A549 (cell line): ENCODE results near the gene ZPR1. TPM values are rescaled to one million over a fixed set of nuclear protein-coding genes. Genes with fewer than 3 reads are reported as not detected.

Source experiments
- ATAC-seq, 2 experiments: fragments of 200-7000 bp in 1 of 2; fragments of >200 bp in 1 of 2; cut with Nextera tagmentation in 1 of 2; cut with Tn5 transposase in 1 of 2; 3 replicates each; pipeline versions ENCODE4 v1.8.0 to v1.9.1; 2018 to 2020; ENCODE audit warnings: mild to moderate bottlenecking in 1 of 2, moderate library complexity in 1 of 2
- CTCF ChIA-PET: fragments of 300-600 bp; sonication (Branson Sonifier 250); formaldehyde crosslinking; extraction: SDS; loops from one replicate; lab custom pipeline; 2021; ENCODE audit warnings: antibody characterized with exemption, inconsistent platforms; lab: Yijun Ruan, JAX
- POLR2A ChIA-PET: fragments of 350-600 bp; formaldehyde crosslinking; extraction: SDS; loops from one replicate; lab custom pipeline; 2021; ENCODE audit warnings: antibody characterized with exemption, inconsistent platforms; lab: Yijun Ruan, JAX
- DNase-seq, 2 experiments: peaks; one replicate each; pipeline versions ENCODE4 v3.0.0 to v3.0.0-alpha.2; 2011 to 2016; ENCODE audit warnings: low read depth in 1 of 2, low spot score in 1 of 2
- FAIRE-seq: peaks from 2 replicates; lab custom pipeline; 2011; peaks lifted over from hg19 to GRCh38; lab: Jason Lieb, UNC
- H3K27ac ChIP-seq, 2 experiments: fragments of >200 bp; sonication (Bioruptor Twin); formaldehyde crosslinking; 3 replicates each; pipeline ENCODE4 v1.5.1; 2016 to 2017
- H3K4me1 ChIP-seq: fragments of >200 bp; sonication (Bioruptor Twin); formaldehyde crosslinking; 3 replicates; pipeline ENCODE4 v1.6.1; 2016
- H3K4me2 ChIP-seq: fragments of >200 bp; sonication (Bioruptor Twin); formaldehyde crosslinking; 3 replicates; pipeline ENCODE4 v1.6.1; 2016
- H3K4me3 ChIP-seq: fragments of >200 bp; sonication (Bioruptor Twin); formaldehyde crosslinking; 3 replicates; pipeline ENCODE4 v1.5.1; 2016
- H3K9me3 ChIP-seq: fragments of >200 bp; sonication (Bioruptor Twin); formaldehyde crosslinking; 3 replicates; pipeline ENCODE4 v1.6.1; 2016
- BHLHE40 ChIP-seq: IDR thresholded peaks from 2 replicates; pipeline ENCODE4 v1.6.1; 2012; ENCODE audit warnings: low read depth, low read length, inconsistent platforms
- CEBPB ChIP-seq, 2 experiments: fragments of >200 bp in 1 of 2; sonication (Bioruptor Twin) in 1 of 2; formaldehyde crosslinking in 1 of 2; IDR thresholded peaks; 2 replicates each; pipeline ENCODE4 v1.6.1; 2012 to 2016
- CHD2 ChIP-seq: fragments of 150-350 bp; IDR thresholded peaks from 2 replicates; pipeline ENCODE4 v1.6.1; 2014; ENCODE audit warnings: low read length; ENCODE audit not compliant: partially characterized antibody
- CHD4 ChIP-seq: fragments of 200-600 bp; sonication (generic); IDR thresholded peaks from 2 replicates; pipeline ENCODE4 v1.6.1; 2016; ENCODE audit warnings: antibody characterized with exemption, mild to moderate bottlenecking, borderline replicate concordance
- EP300 ChIP-seq, 2 experiments: fragments of >200 bp; sonication (Bioruptor Twin); formaldehyde crosslinking; IDR thresholded peaks; 2 replicates in 1 of 2; 3 replicates in 1 of 2; pipeline ENCODE4 v1.6.1; 2016 to 2017
- ESRRA ChIP-seq: fragments of 150-350 bp; IDR thresholded peaks from 2 replicates; pipeline ENCODE4 v1.6.1; 2014; ENCODE audit warnings: mild to moderate bottlenecking, low read length, borderline replicate concordance
- FOXS1 ChIP-seq: fragments of 250-450 bp; sonication (Bioruptor Pico); IDR thresholded peaks from 2 replicates; pipeline ENCODE4 v1.5.0; 2020; ENCODE audit warnings: mild to moderate bottlenecking, moderate library complexity
- HDAC2 ChIP-seq: fragments of 200-600 bp; sonication (generic); IDR thresholded peaks from 2 replicates; pipeline ENCODE4 v1.6.1; 2016
- HEYL ChIP-seq: fragments of 250-450 bp; sonication (Bioruptor Pico); IDR thresholded peaks from 2 replicates; pipeline ENCODE4 v1.8.0; 2021; ENCODE audit warnings: mild to moderate bottlenecking, moderate library complexity
- KDM1A ChIP-seq: fragments of 200-600 bp; sonication (generic); IDR thresholded peaks from 2 replicates; pipeline ENCODE4 v1.6.1; 2016; ENCODE audit warnings: low read depth, mild to moderate bottlenecking
- KDM5A ChIP-seq: fragments of 200-600 bp; sonication (generic); IDR thresholded peaks from 2 replicates; pipeline ENCODE4 v1.6.1; 2016; ENCODE audit warnings: antibody characterized with exemption, mild to moderate bottlenecking
- MAFK ChIP-seq: fragments of 450-650 bp; IDR thresholded peaks from 2 replicates; pipeline ENCODE4 v1.6.1; 2014; ENCODE audit not compliant: partially characterized antibody
- RFX5 ChIP-seq: fragments of 450-650 bp; IDR thresholded peaks from 2 replicates; pipeline ENCODE4 v1.7.1; 2014; ENCODE audit warnings: antibody characterized with exemption, mild to moderate bottlenecking, moderate library complexity
- SMC3 ChIP-seq: fragments of >200 bp; sonication (Bioruptor Twin); formaldehyde crosslinking; IDR thresholded peaks from 3 replicates; pipeline ENCODE4 v1.6.1; 2018; ENCODE audit warnings: inconsistent platforms
- TP53 ChIP-seq: fragments of 250-450 bp; sonication (Bioruptor Pico); IDR thresholded peaks from 2 replicates; pipeline ENCODE4 v1.5.0; 2021; ENCODE audit warnings: mild to moderate bottlenecking, moderate library complexity
- ZFP36 ChIP-seq: fragments of 450-650 bp; IDR thresholded peaks from 2 replicates; pipeline ENCODE4 v1.6.1; 2014; ENCODE audit warnings: borderline replicate concordance; ENCODE audit not compliant: partially characterized antibody
- ZNF302 ChIP-seq: fragments of 250-450 bp; sonication (Bioruptor Pico); IDR thresholded peaks from 2 replicates; pipeline ENCODE4 v1.9.0; 2021; ENCODE audit warnings: inconsistent platforms, mild to moderate bottlenecking, moderate library complexity
- WGBS: methylation state at CpG from one replicate; pipeline ENCODE4 v1.1.6; 2017; ENCODE audit errors: missing lambda C conversion rate; 5-methylcytosine and 5-hydroxymethylcytosine counted together
- polyA plus RNA-seq, 4 experiments: library from polyadenylated mRNA; depleted of rRNA in 3 of 4; stranded (reverse); fragments of >200 nt; fragmentation: RNase III in 1 of 4; extraction: RNeasy Plus Mini Kit Qiagen cat#74134 plus additional on column Dnase treatment in 1 of 4; gene quantifications; 2 replicates in 3 of 4; 3 replicates in 1 of 4; pipeline ENCODE4 v1.2.3, GENCODE V29; 2011 to 2017
- TF ChIP-seq, protein P1 (sequence below): fragments of >200 bp; sonication (Bioruptor Twin); formaldehyde crosslinking; IDR thresholded peaks from 2 replicates; pipeline ENCODE4 v1.6.1; 2016
- TF ChIP-seq, protein P2 (sequence below): fragments of 250-450 bp; sonication (Bioruptor Pico); IDR thresholded peaks from 2 replicates; pipeline ENCODE4 v1.5.0; 2021; ENCODE audit warnings: mild to moderate bottlenecking, moderate library complexity, borderline replicate concordance
- TF ChIP-seq, protein P3 (sequence below): IDR thresholded peaks from 2 replicates; pipeline ENCODE4 v1.6.1; 2012; ENCODE audit warnings: low read depth, borderline replicate concordance

The ZPR1 gene
- polyA plus RNA-seq, 2 of the 4 experiments (the other 2 are of a cell fraction), result 44.1 to 65.6 TPM

DNA sequence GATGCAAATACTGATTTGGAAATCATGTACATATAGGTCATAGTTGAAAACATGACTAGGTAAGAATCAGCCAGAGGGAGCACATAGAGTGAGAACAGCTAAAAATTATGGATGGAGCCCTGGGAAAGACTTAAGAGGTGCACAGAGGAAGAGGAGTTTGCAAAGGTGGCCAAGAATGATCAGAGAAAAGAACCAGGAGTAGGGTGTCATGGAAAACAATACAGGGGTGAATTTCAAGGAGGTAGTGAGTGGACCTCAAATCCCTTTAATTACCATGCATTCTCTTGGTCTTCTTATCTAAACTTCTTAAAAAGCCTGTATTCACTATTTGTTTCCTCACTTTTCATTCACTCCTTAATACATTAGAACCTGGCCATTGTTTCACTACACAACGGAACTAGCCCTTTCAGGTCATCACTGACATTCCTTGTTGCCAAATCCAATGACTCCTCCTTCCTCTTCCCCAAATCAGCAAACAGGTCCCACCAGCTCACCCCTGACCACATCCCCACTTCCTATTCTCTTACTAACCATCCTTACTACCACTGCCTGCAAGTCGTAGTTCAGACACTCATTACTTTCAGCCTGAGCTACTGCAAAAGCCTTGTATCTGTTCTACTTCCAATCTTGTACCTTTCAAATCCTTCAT, 37.6 kb downstream of the ZPR1 start:
- FAIRE-seq (no peak), ATAC-seq (no peak), DNase-seq (no peak)
- 93% methylated on average over 2 of the region's 2 CpGs for WGBS
- H3K9me3 ChIP-seq, result no peaks in the 10 kb centered on the region
- POLR2A ChIA-PET, result no interaction called here
- H3K4me2 ChIP-seq, result no peak overlapping the region
- no peaks in the 10 kb centered on the region for H3K4me1 ChIP-seq
- CTCF ChIA-PET, result interaction anchor here (1.0 to 1.9 kb wide), 4 partner anchors 7 to 17 kb away, joined by 3 to 7 read pairs (median 6); no protein-coding TSS in a partner anchor
- TF ChIP-seq ZNF302 (no peak), RFX5 (no peak), HEYL (CRISPR knock-in tag) (no peak), CEBPB (IDR thresholded peaks at IDR 0.05) (no peak), HDAC2 (no peak)
- TF ChIP-seq, protein P1, sequence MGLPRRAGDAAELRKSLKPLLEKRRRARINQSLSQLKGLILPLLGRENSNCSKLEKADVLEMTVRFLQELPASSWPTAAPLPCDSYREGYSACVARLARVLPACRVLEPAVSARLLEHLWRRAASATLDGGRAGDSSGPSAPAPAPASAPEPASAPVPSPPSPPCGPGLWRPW, result no peak
- TF ChIP-seq, protein P2, sequence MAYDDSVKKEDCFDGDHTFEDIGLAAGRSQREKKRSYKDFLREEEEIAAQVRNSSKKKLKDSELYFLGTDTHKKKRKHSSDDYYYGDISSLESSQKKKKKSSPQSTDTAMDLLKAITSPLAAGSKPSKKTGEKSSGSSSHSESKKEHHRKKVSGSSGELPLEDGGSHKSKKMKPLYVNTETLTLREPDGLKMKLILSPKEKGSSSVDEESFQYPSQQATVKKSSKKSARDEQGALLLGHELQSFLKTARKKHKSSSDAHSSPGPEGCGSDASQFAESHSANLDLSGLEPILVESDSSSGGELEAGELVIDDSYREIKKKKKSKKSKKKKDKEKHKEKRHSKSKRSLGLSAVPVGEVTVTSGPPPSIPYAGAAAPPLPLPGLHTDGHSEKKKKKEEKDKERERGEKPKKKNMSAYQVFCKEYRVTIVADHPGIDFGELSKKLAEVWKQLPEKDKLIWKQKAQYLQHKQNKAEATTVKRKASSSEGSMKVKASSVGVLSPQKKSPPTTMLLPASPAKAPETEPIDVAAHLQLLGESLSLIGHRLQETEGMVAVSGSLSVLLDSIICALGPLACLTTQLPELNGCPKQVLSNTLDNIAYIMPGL (CRISPR knock-in tag), result no peak
- no peak overlapping the region for H3K27ac ChIP-seq
- H3K4me3 ChIP-seq, result no peak overlapping the region

DNA sequence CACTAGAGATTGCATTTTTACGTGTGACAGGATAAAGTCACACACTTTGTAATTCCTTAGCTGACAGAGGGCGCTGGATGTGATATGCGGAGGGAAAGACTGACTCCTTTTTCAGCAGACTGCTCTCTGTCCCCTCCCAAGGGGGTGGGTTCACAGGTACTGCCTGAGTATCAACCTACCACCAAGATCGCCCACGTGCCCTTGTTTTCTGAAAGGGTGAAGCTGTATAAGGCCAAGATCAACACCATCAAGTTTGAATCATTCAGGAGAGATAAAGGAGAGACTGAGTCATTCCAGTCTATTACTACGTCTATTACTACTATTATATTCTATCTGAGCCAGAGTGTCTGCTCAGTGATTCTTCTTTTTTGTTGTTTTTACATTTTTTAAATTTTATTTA, 45.7 kb downstream of the ZPR1 start:
- no peaks in the 10 kb centered on the region for H3K4me1 ChIP-seq
- H3K4me3 ChIP-seq, result no peak overlapping the region
- WGBS, result 86% methylated on average over 6 of the region's 6 CpGs
- no peaks in the 10 kb centered on the region for H3K9me3 ChIP-seq
- FAIRE-seq (no peak), DNase-seq (no peak), ATAC-seq (no peak)
- TF ChIP-seq HDAC2 (no peak), CHD2 (no peak), EP300 (IDR thresholded peaks at IDR 0.05) (no peak), CHD4 (no peak), MAFK (no peak), SMC3 (no peak), KDM5A (no peak)
- TF ChIP-seq, protein P3, sequence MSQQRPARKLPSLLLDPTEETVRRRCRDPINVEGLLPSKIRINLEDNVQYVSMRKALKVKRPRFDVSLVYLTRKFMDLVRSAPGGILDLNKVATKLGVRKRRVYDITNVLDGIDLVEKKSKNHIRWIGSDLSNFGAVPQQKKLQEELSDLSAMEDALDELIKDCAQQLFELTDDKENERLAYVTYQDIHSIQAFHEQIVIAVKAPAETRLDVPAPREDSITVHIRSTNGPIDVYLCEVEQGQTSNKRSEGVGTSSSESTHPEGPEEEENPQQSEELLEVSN, result no peak
- no peak overlapping the region for H3K27ac ChIP-seq
- ChIA-PET POLR2A (no interaction called here), CTCF (interaction anchor here (0.6 to 4.1 kb wide), 5 partner anchors 9 to 484 kb away, joined by 3 to 31 read pairs (median 3); no protein-coding TSS in a partner anchor)
- no peak overlapping the region for H3K4me2 ChIP-seq

DNA sequence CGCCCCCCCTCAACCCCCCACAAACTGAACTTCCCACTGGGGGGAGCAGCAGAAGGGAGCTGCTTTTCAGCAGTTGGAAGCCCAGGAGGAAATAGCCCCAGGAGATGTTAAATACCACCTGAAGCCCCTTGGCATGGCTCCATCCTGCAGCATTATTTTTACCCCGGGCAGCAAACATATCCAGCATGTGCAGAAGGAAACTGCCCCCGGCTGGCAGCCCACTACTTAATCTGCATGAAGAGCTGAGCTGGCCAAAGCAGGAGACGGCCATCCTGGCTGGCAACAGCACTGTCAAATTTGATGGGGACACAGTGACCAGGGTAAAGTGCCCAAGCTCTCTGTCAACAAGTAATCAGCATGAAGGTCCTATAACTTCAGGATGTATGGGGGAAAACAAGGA, 47.1 kb downstream of the ZPR1 start:
- CTCF ChIA-PET, result interaction anchor here (0.9 to 4.1 kb wide), 3 partner anchors 7 to 365 kb away, joined by 3 to 31 read pairs (median 3); no protein-coding TSS in a partner anchor
- H3K4me1 ChIP-seq, result no peaks in the 10 kb centered on the region
- H3K27ac ChIP-seq, result no peak overlapping the region
- H3K4me2 ChIP-seq, result no peak overlapping the region
- TF ChIP-seq MAFK (no peak), ESRRA (no peak), BHLHE40 (no peak), ZFP36 (no peak), TP53 (CRISPR knock-in tag) (no peak), KDM1A (no peak), FOXS1 (CRISPR knock-in tag) (no peak)
- no peak for ATAC-seq
- WGBS, result 48% methylated on average over 3 of the region's 4 CpGs
- no peaks in the 10 kb centered on the region for H3K9me3 ChIP-seq
- POLR2A ChIA-PET, result no interaction called here
- FAIRE-seq, result no peak
- DNase-seq, result no peak
- no peak overlapping the region for H3K4me3 ChIP-seq
